Skeletal muscle tissue (tissue), 4 donors: ENCODE measurements around the gene C20orf173. TPM values are rescaled to one million over a fixed set of nuclear protein-coding genes. Genes with fewer than 3 reads are reported as not detected.
"Not testable (repeated sequence)": the region's sequence is repeated elsewhere in the genome, so short reads cannot be mapped to it uniquely, and the experiment has no call there.

Experiments
- H3K27ac ChIP-seq: one replicate; pipeline ENCODE4 v1.7.0; 2013; ENCODE audit warnings: mild to moderate bottlenecking, low read depth, low read length, inconsistent platforms
- H3K27me3 ChIP-seq, 3 donors: one replicate each; pipeline ENCODE4 v1.7.0; 2013; ENCODE audit warnings: low read length in 3 of 3; ENCODE audit not compliant: control insufficient read depth in 3 of 3, insufficient read depth in 3 of 3
- H3K36me3 ChIP-seq, 3 donors: one replicate each; pipeline ENCODE4 v1.7.0; 2013; ENCODE audit warnings: low read length in 3 of 3; ENCODE audit not compliant: control insufficient read depth in 3 of 3, insufficient read depth in 3 of 3
- H3K4me1 ChIP-seq, 3 donors: one replicate each; pipeline ENCODE4 v1.7.0; 2013; ENCODE audit warnings: low read length in 3 of 3, mild to moderate bottlenecking in 3 of 3; ENCODE audit not compliant: control insufficient read depth in 3 of 3, insufficient read depth in 3 of 3
- H3K4me3 ChIP-seq, 3 donors: one replicate each; pipeline ENCODE4 v1.7.0; 2013; ENCODE audit warnings: low read length in 3 of 3
- H3K9ac ChIP-seq, 3 donors: one replicate each; pipeline ENCODE4 v1.7.0; 2013; ENCODE audit warnings: low read length in 3 of 3, mild to moderate bottlenecking in 3 of 3, moderate library complexity in 2 of 3, low read depth in 1 of 3
- H3K9me3 ChIP-seq, 3 donors: one replicate each; pipeline ENCODE4 v1.7.0; 2013; ENCODE audit warnings: low read length in 3 of 3; ENCODE audit not compliant: control insufficient read depth in 3 of 3
- total RNA-seq: library from RNA; depleted of rRNA; stranded (reverse); fragments of >200 nt; gene quantifications from one replicate; pipeline ENCODE4 v1.2.3, GENCODE V29; 2014
- donor health status: Osteomylitis.

C20orf173 gene
- total RNA-seq, 1 donor from 2014 or later: not detected

DNA sequence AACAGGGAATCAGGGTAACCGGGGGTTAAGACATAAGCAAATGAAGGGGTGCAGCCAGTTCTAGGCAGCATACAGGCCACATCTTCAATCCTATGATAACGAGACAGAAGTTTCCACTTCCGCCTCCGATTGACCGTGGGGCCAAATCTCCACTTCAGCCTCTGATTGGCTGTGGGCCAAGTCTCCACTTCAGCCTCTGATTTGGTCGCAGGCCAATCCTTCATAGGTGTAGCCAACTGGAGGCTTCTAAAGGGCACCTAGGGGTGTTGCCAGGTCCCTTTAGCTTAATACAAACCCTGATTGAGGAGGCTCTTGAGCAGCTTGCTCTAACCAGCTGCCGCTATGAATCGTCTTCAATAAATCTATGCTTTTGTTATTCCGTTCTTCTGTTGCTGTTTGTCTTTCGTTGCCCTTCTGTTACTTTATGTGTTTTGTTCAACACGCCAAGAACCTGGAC is 10.3 kb upstream of the C20orf173 start:
- peaks cover 2 to 6% (median 4%) of the 10 kb centered on the region in 3 donors for H3K36me3 ChIP-seq
- H3K9me3 ChIP-seq: no peaks in the 10 kb centered on the region
- H3K27me3 ChIP-seq: no peaks in the 10 kb centered on the region
- H3K9ac ChIP-seq: no peak overlapping the region
- peaks cover 11 to 18% (median 12%) of the 10 kb centered on the region in 3 donors for H3K4me1 ChIP-seq
- H3K27ac ChIP-seq: no peak overlapping the region
- H3K4me3 ChIP-seq: no peak overlapping the region

DNA sequence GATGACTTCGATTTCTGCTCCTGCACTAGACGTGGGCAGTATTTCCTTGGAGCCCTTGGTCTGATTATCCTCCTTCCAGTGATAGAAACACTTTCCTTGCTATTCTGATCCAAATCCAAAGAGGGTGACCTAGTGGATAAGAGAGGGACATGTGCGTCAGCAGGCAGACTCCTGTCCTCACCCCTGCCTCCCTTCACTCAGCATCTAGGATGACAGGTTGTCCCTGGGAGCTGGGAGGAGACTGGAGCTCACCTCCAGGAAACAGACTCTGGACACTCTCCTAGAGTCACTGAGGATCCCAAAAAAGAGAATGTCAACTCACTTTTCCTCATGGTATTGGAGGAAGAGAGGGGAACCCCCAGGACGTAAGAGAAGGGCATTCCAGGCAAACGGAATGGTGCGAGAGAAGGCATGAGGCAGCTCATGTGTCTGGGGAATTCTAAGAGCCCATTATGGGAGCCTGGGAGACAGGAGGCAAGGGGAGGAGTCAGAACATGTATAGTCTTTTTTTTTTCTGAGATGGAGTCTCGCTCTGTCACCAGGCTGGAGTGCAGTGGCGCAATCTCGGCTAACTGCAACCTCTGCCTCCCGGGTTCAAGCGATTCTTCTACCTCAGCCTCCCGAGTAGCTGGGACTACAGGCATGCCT is 2.2 kb downstream of the C20orf173 start:
- H3K9me3 ChIP-seq: no peaks in the 10 kb centered on the region
- no peak overlapping the region for H3K27ac ChIP-seq
- no peaks in the 10 kb centered on the region for H3K4me1 ChIP-seq
- H3K36me3 ChIP-seq: no peaks in the 10 kb centered on the region
- H3K9ac ChIP-seq: no peak overlapping the region
- no peak overlapping the region for H3K4me3 ChIP-seq
- no peaks in the 10 kb centered on the region for H3K27me3 ChIP-seq

DNA sequence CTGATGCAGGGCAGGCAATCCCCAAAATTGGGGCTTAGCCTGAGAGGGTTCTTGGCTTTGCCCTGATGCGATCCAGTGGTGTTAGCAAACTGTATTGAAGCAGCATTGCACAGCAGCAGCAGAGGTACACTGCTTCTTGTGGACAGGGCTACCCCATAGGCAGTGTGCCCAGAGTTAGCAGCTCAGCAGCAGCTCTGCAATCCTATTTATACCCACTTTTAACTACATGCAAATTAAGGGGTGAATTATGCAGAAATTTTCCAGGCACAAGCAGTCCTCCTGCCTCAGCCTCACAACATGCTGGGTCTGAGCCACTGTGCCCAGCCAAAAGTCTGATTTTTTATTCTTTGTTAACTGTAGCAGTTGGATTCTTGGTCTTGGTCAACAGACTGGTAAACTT is 3.8 kb downstream of the C20orf173 start:
- H3K27ac ChIP-seq: no peak overlapping the region

DNA sequence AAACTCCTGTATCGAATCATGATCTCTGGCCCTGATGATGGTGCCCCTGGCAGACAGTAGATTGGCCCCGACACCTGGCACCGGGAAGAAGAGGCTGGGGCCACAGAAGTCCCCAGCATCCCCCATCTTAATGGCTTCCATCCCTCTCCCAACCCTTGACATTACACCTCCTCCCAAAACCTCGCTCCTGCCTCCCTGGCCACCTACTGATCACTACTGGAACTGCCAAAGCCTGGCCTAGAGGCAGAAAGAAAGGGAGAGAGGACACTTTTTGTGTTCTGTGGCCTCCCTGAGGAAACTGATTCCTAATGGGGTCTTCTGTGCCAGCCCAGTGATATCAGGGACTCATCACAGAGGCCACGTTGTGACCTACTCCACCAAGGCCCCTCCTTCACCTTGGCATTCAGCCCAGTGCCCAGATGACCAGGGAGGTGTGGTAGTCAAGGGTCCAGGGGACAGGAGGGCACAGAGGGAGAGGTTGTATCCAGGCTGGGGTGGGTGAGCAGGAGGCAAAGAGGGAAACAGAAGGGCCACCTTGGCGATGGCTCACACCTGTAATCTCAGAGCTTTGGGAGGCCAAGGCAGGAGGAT is 6.1 kb downstream of the C20orf173 start:
- no peaks in the 10 kb centered on the region for H3K9me3 ChIP-seq
- no peak overlapping the region for H3K27ac ChIP-seq
- H3K27me3 ChIP-seq: no peaks in the 10 kb centered on the region
- no peaks in the 10 kb centered on the region for H3K4me1 ChIP-seq
- no peak overlapping the region for H3K4me3 ChIP-seq
- no peaks in the 10 kb centered on the region for H3K36me3 ChIP-seq
- no peak overlapping the region for H3K9ac ChIP-seq

More for the DNA sequence above, 3.8 kb downstream of the C20orf173 start:
- no peaks in the 10 kb centered on the region for H3K9me3 ChIP-seq
- no peak overlapping the region for H3K9ac ChIP-seq
- H3K4me3 ChIP-seq: no peak overlapping the region
- H3K36me3 ChIP-seq: no peaks in the 10 kb centered on the region
- no peaks in the 10 kb centered on the region for H3K27me3 ChIP-seq
- H3K4me1 ChIP-seq: no peaks in the 10 kb centered on the region

DNA sequence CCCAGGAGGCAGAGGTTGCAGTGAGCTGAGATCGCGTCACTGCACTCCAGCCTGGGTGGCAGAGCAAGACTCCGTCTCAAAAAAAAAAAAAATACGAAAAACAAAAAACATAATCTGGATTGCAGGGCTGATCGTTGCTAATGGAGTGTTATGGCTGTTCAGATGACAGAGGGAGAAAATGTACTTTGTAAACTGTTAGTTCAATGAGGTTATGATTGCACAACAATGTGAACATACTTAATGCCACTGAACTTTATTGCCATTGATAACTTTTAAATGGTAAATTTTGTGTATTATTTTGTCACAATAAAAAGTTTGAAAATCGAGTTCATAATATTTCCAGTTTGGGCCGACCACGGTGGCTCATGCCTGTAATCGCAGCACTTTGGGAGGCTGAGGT is 10.5 kb downstream of the C20orf173 start:
- H3K27ac ChIP-seq: no peak overlapping the region
- no peak overlapping the region for H3K9ac ChIP-seq
- peaks cover 0 to 8% (median 7%) of the 10 kb centered on the region in 3 donors for H3K4me1 ChIP-seq
- H3K4me3 ChIP-seq: no peak overlapping the region
- no peaks in the 10 kb centered on the region for H3K27me3 ChIP-seq
- H3K9me3 ChIP-seq: no peaks in the 10 kb centered on the region
- H3K36me3 ChIP-seq: peaks cover 4 to 6% (median 5%) of the 10 kb centered on the region in 3 donors

DNA sequence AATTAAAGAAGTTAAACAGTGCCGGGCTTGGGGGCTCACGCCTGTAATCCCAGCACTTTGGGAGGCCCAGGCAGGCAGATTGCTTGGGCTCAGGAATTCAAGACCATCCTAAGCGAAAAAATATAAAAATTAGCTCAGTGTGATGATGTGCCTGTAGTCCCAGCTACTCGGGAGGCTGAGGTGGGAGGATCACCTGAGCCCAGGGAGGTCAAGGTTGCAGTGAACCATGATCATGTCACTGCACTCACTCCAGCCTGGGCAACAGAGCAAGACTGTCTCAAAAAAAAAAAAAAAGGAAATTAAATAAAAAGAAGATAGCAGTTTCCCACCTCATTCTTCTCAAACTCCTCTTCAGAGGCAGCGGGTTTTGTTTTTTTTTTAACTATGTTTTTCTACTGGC is 11.7 kb downstream of the C20orf173 start:
- not testable (repeated sequence) for H3K9me3 ChIP-seq, H3K9ac ChIP-seq, H3K4me1 ChIP-seq, H3K4me3 ChIP-seq, H3K36me3 ChIP-seq, H3K27me3 ChIP-seq, H3K27ac ChIP-seq

DNA sequence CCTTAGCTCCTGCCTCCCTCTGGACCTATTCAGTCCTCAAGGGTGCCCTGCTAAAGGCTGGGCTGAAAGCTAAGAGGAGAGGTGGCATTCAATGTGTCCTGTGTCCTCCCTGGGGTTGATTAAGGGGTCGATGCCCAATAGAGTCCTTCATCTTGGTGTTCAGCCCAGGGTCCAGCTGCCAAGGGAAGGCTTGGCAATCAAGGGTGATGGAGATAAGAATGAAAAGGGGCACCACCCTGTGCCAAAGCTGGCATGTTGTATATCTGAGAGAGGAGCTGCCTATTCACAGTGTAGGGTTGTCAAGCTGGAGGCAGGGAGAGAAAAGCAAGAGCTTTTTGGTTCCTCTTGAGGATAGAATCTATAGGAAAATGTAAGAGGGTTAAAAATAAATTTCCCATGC is 12.3 kb downstream of the C20orf173 start:
- Histone ChIP-seq H3K9me3 (no peaks in the 10 kb centered on the region), H3K9ac (no peak overlapping the region), H3K4me3 (no peak overlapping the region), H3K27ac (no peak overlapping the region), H3K36me3 (peaks cover 7 to 16% (median 12%) of the 10 kb centered on the region in 3 donors), H3K4me1 (peaks cover 0 to 8% (median 7%) of the 10 kb centered on the region in 3 donors), H3K27me3 (no peaks in the 10 kb centered on the region)

DNA sequence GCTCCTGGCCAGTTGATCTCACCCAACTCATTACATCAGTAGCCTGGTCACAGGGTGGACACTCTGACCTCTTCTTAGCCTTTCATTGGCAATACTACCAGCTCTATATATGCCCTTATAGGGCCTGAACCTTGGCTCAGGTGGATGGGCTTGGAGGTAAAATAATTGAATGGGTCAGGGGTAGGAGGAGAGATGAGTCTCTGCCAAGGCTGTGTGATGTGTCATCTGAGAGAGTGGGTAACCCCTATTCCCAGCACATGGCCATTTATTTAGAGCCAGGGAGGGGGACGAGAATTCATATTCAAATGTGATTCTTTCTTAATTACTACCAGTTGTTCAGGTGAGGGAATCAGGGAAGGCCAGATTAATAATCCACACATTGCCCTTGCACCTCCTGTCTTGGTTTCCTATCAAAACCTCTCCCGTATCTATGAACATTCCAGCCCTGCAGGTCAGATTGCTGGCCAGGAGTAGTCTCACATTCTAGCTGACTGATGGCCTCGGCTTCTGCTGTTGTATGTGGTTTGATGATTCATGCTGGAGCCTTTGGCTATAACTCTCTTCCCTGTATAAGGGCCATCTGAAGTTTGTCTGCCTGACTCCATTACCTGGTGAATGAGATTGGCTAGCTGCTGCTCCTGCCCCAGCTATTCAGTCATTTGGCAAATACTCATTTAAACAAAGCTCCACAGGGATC is 13.4 kb downstream of the C20orf173 start:
- peaks cover 0 to 8% (median 7%) of the 10 kb centered on the region in 3 donors for H3K4me1 ChIP-seq
- H3K36me3 ChIP-seq: peaks cover 18 to 22% (median 18%) of the 10 kb centered on the region in 3 donors
- no peak overlapping the region for H3K27ac ChIP-seq
- H3K9me3 ChIP-seq: no peaks in the 10 kb centered on the region
- H3K4me3 ChIP-seq: no peak overlapping the region
- no peaks in the 10 kb centered on the region for H3K27me3 ChIP-seq
- H3K9ac ChIP-seq: peak overlapping the region in 1 of 3 donors; percentile 25

DNA sequence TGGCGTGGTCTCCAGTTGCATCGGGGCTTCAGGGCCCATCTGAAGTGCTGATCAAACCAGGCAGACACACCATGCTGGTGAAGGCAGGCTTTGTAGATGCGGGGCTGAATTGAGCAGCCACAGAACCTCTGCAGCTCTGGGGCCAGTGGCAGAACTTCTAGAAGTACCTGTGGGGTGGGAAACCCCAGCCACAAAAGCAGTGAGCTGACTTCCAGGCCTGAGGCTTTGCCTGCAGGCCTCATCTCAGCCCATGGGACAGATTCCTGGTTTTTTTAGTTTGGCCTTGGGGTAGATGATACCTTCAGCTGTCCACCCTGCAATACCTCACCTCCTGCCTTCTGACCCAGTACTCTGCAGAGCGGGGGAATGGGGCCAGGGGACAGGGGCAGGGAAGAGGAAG is 14.1 kb downstream of the C20orf173 start:
- Histone ChIP-seq H3K27ac (no peak overlapping the region), H3K9me3 (no peaks in the 10 kb centered on the region), H3K9ac (no peak overlapping the region), H3K36me3 (peaks cover 21 to 29% (median 21%) of the 10 kb centered on the region in 3 donors), H3K4me1 (peaks cover 0 to 8% (median 7%) of the 10 kb centered on the region in 3 donors), H3K27me3 (no peaks in the 10 kb centered on the region), H3K4me3 (no peak overlapping the region)

DNA sequence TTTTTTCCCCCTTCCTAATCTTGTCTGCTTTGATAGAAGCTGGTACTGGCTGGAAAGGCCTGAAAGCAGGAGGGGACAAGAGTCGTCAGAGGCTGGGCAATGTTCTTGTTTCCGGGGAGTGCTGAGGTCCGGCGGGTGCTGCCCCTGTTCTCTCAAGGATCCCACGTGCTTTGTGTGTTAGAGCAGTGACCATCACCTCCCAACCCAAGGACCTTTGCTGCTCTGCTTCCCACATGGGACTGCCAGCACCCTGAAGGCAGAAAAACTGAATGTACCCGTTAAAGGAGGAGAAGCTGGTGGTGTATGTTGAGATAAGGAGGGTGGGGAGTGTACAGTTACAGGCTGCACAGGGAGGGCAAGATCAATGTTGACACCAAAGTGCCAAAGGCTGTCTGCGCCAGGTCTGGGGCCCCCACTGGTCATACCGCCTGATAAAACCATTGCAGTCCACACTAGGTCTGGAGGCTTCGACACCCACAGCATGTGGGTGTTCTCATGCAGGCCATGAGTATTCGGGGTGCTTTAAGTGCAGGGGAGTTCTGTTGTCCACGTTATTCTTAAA is 15.0 kb downstream of the C20orf173 start:
- Histone ChIP-seq H3K27me3 (no peaks in the 10 kb centered on the region), H3K9ac (no peak overlapping the region), H3K27ac (no peak overlapping the region), H3K4me3 (no peak overlapping the region), H3K36me3 (peaks cover 29 to 38% (median 30%) of the 10 kb centered on the region in 3 donors), H3K9me3 (no peaks in the 10 kb centered on the region), H3K4me1 (peaks cover 0 to 8% (median 7%) of the 10 kb centered on the region in 3 donors)
